Neutrophil (primary cell): ENCODE results near the gene KCNQ5.

Experiments
- H3K27ac ChIP-seq: fragments of 200-600 bp; sonication (generic); 2 replicates; pipeline ENCODE4 v1.5.1; 2016; ENCODE audit warnings: mild to moderate bottlenecking, moderate library complexity
- H3K27me3 ChIP-seq: fragments of 200-600 bp; sonication (generic); 2 replicates; pipeline ENCODE4 v1.6.0; 2016; ENCODE audit warnings: mild to moderate bottlenecking
- H3K36me3 ChIP-seq: fragments of 200-600 bp; sonication (generic); 2 replicates; pipeline ENCODE4 v1.5.1; 2017
- H3K4me1 ChIP-seq, 2 experiments: fragments of 200-600 bp in 1 of 2; sonication (generic) in 1 of 2; 1 replicate in 1 of 2; 2 replicates in 1 of 2; pipeline versions ENCODE4 v1.5.1 to v1.6.1; 2013 to 2016; ENCODE audit warnings: low read depth in 1 of 2, low read length in 1 of 2, mild to moderate bottlenecking in 1 of 2, moderate library complexity in 1 of 2; ENCODE audit not compliant: control insufficient read depth in 1 of 2, insufficient read depth in 1 of 2
- H3K4me3 ChIP-seq, 2 experiments: fragments of 200-600 bp in 1 of 2; sonication (generic) in 1 of 2; 1 replicate in 1 of 2; 2 replicates in 1 of 2; pipeline ENCODE4 v1.5.1; 2013 to 2016; ENCODE audit warnings: low read depth in 1 of 2, low read length in 1 of 2, mild to moderate bottlenecking in 1 of 2, moderate library complexity in 1 of 2
- H3K9me3 ChIP-seq: fragments of 200-600 bp; sonication (generic); 2 replicates; pipeline ENCODE4 v1.5.1; 2016
- TF ChIP-seq, protein P1 (sequence below): fragments of 200-600 bp; sonication (generic); IDR thresholded peaks from 2 replicates; pipeline ENCODE4 v1.5.1; 2016; ENCODE audit warnings: antibody characterized with exemption

The KCNQ5 gene

DNA sequence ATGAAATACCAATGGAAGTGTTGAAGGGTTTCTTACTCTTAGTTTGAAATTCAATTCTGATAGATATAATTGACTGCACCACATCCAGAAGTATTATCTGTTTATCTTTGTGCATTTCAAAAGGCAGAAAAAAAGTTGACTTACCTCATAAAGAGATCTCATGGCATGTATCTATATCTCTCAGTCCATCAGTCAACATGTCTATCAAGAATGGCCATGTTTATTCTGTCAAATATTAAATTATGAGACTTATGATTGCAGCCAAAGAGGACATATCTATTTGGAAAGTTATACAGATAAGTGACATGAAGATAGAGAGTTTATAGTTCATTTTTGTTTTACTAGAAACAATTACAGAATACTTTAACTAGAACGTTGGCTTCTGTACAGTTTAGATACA lies 325.7 kb downstream of the KCNQ5 start:
- H3K27me3 ChIP-seq = no peaks in the 10 kb centered on the region
- no peak overlapping the region for H3K27ac ChIP-seq
- no peaks in the 10 kb centered on the region for H3K9me3 ChIP-seq
- TF ChIP-seq, protein P1, sequence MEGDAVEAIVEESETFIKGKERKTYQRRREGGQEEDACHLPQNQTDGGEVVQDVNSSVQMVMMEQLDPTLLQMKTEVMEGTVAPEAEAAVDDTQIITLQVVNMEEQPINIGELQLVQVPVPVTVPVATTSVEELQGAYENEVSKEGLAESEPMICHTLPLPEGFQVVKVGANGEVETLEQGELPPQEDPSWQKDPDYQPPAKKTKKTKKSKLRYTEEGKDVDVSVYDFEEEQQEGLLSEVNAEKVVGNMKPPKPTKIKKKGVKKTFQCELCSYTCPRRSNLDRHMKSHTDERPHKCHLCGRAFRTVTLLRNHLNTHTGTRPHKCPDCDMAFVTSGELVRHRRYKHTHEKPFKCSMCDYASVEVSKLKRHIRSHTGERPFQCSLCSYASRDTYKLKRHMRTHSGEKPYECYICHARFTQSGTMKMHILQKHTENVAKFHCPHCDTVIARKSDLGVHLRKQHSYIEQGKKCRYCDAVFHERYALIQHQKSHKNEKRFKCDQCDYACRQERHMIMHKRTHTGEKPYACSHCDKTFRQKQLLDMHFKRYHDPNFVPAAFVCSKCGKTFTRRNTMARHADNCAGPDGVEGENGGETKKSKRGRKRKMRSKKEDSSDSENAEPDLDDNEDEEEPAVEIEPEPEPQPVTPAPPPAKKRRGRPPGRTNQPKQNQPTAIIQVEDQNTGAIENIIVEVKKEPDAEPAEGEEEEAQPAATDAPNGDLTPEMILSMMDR = no peak
- H3K36me3 ChIP-seq = no peaks in the 10 kb centered on the region
- no peaks in the 10 kb centered on the region for H3K4me1 ChIP-seq
- no peak overlapping the region for H3K4me3 ChIP-seq

DNA sequence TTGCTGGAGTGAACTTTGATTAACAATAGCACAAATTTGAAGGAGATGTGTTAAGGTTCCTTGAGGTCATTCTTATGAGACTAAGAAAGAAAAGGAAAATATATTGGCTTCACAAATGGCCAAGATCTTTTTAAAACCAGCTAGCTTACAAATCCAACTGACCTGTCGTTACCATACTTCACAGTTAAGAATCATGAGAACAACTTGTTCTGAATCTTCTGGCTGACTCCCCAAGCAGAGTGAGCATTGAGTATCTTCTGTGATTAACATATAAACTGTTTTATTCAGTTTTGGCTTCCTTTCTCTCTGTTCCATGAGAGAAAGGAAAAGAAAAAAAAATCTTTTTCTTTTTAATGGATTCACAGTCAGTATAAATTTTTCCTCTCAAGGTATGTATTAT lies 326.3 kb downstream of the KCNQ5 start:
- H3K4me1 ChIP-seq = no peaks in the 10 kb centered on the region
- no peaks in the 10 kb centered on the region for H3K27me3 ChIP-seq
- H3K27ac ChIP-seq = no peak overlapping the region
- TF ChIP-seq, protein P1 = no peak
- no peaks in the 10 kb centered on the region for H3K36me3 ChIP-seq
- no peaks in the 10 kb centered on the region for H3K9me3 ChIP-seq
- no peak overlapping the region for H3K4me3 ChIP-seq

DNA sequence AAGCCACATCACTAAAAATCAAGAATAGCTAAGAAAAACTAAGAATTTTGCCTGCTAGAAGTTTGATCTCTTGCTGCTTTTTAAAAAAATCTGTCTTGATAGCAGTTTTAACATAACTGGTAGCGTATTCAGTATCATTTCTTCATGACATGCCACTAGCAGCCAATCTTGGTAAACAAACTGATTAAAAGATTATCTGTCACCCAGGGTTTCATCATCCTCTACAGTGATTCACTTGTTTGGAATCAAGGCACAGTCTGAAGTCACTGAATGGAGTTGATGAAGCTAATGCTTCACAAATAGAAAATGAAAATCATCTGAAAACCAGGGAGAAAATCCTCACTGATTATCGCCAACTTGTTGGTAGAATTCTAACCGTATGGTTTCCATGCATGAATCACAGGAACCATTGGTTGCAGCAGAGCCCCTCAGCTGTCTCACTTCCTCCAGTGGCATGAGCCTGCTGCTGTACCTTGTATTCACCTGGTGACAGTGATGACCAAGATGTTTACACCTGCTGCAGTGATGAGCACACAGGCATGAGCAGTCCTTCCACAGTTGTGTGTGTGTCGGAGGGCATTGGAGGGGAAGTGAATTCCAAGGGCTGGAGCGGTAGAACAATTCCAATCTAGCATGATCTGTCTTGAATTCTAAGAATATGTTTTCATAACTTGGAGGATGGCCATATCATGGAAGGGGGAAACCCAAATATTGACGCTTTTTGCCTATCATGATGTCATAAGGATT lies 328.4 kb downstream of the KCNQ5 start:
- TF ChIP-seq, protein P1 = no peak

DNA sequence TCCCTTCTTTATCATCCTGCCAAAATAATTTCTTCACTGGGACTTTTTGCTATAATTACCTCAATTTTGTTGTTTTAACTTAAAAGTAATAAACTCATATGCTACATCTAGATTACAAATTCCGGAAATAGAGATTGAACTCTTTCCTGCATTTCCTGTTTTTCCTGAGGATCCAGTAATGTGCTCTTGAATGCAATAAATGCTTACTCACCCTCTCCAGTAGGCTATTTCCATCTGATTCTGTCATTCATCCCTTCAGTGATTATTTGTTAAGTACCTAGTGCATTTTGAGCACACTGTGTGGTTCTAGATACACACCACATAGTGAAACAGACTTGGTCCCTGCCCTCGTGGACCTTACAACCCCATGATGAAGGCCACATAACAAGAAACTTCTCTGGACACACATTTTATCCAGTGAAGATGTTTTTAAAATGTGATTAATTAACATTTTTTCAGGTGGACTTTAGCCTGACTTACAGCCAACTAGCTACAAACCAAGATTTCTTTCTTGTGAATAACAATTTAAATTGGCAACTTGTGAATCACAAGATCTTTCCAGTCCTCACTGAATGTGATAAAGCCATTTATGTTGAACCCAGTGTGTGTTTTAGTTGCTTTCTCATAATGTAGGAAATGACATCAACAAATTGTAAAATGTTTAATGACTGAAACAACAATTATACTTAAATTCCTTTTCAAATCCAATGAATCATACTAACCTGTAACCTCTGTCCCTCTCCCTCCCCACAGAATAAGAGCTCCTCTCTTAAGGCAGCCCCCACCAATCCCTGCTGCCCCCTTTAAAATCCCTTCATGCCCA lies 331.2 kb downstream of the KCNQ5 start:
- Histone ChIP-seq H3K9me3 (no peaks in the 10 kb centered on the region), H3K27me3 (no peaks in the 10 kb centered on the region), H3K4me3 (no peak overlapping the region), H3K4me1 (peaks cover 0 to 13% of the 10 kb centered on the region in 2 experiments), H3K27ac (no peak overlapping the region), H3K36me3 (no peaks in the 10 kb centered on the region)
- TF ChIP-seq, protein P1 = no peak

More for the DNA sequence above, 328.4 kb downstream of the KCNQ5 start:
- Histone ChIP-seq H3K4me3 (no peak overlapping the region), H3K27me3 (no peaks in the 10 kb centered on the region), H3K4me1 (peaks cover 0 to 4% of the 10 kb centered on the region in 2 experiments), H3K36me3 (no peaks in the 10 kb centered on the region), H3K9me3 (no peaks in the 10 kb centered on the region), H3K27ac (no peak overlapping the region)

DNA sequence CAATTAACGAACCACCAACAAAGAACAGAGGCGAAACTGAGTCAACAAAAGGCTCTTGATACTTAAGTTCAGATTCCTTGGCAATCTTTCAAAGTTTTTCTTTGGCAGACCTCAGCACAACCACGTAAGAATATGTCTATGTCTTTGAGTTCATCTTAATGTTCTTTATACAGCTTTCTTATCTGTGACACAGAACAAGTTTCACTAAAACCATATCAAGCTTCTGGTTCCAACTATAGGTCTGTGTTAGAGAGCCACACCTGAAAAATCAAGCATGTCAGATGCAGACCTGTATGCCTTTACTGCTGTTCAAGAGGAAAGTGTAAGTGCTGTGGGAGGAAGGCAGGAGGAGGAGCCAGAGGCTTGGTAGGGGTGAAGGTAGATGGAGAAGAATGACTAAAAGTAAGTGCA lies 332.1 kb downstream of the KCNQ5 start:
- Histone ChIP-seq H3K4me1 (peaks cover 0 to 13% of the 10 kb centered on the region in 2 experiments), H3K36me3 (no peaks in the 10 kb centered on the region), H3K4me3 (no peak overlapping the region), H3K27me3 (no peaks in the 10 kb centered on the region), H3K9me3 (no peaks in the 10 kb centered on the region), H3K27ac (no peak overlapping the region)
- TF ChIP-seq, protein P1 = no peak
